ENCODE data around the gene HMGN1.

The HMGN1 gene

GRCh38 chr21:39366563-39366962, 17.7 kb upstream of the HMGN1 start:
- no peak for DNase-seq

- DNase-seq: no peak
These were observed 16.1 kb upstream of the HMGN1 start for GRCh38 chr21:39364949-39365348.

GRCh38 chr21:39363607-39364555, 15.0 kb upstream of the HMGN1 start:
- DNase-seq: no peak

GRCh38 chr21:39362733-39363132, 13.8 kb upstream of the HMGN1 start:
- DNase-seq: no peak

- DNase-seq: no peak
These were observed 10.5 kb upstream of the HMGN1 start for GRCh38 chr21:39359382-39359781.

GRCh38 chr21:39353295-39353694, 4.4 kb upstream of the HMGN1 start:
- DNase-seq: no peak

- no peak for DNase-seq
These were observed 1.5 kb upstream of the HMGN1 start for GRCh38 chr21:39350094-39351005.

GRCh38 chr21:39349211-39350093, 564 bp upstream of the HMGN1 start:
- peak; percentile 96 for DNase-seq

- no peak for DNase-seq
These were observed 891 bp downstream of the HMGN1 start for GRCh38 chr21:39348040-39348354.

GRCh38 chr21:39347537-39347936, 1.4 kb downstream of the HMGN1 start:
- DNase-seq: no peak

- no peak for DNase-seq
These were observed 2.1 kb downstream of the HMGN1 start for GRCh38 chr21:39346671-39347331.

GRCh38 chr21:39346206-39346605, 2.7 kb downstream of the HMGN1 start:
- no peak for DNase-seq

- DNase-seq: no peak
These were observed 3.4 kb downstream of the HMGN1 start for GRCh38 chr21:39345440-39345839.

GRCh38 chr21:39344848-39345247, 4.0 kb downstream of the HMGN1 start:
- no peak for DNase-seq

- DNase-seq: no peak
These were observed 7.5 kb downstream of the HMGN1 start for GRCh38 chr21:39341249-39341923.

- DNase-seq: no peak
These were observed 8.2 kb downstream of the HMGN1 start for GRCh38 chr21:39340687-39341086.

GRCh38 chr21:39339231-39339630, 9.7 kb downstream of the HMGN1 start:
- no peak for DNase-seq

- DNase-seq: no peak
These were observed 12.4 kb downstream of the HMGN1 start for GRCh38 chr21:39336457-39337008.

GRCh38 chr21:39334611-39335010, 14.3 kb downstream of the HMGN1 start:
- no peak for DNase-seq

- DNase-seq: no peak
These were observed 16.7 kb downstream of the HMGN1 start for GRCh38 chr21:39332175-39332574.

GRCh38 chr21:39330001-39330400, 18.9 kb downstream of the HMGN1 start:
- no peak for DNase-seq
